NCI-H510A treated with DMSO at 0.1 percent for 48 hours (cell line): ENCODE results near the gene C17orf100.
A peak's percentile ranks its signal among the peaks of the same experiment; 100 is the strongest.
"Not testable (repeated sequence)": the region's sequence is repeated elsewhere in the genome, so short reads cannot be mapped to it uniquely, and the experiment has no call there.

Source experiments
- DNase-seq: peaks from one replicate; lab custom pipeline; 2025; lab: John Stamatoyannopoulos, UW

The C17orf100 gene

DNA sequence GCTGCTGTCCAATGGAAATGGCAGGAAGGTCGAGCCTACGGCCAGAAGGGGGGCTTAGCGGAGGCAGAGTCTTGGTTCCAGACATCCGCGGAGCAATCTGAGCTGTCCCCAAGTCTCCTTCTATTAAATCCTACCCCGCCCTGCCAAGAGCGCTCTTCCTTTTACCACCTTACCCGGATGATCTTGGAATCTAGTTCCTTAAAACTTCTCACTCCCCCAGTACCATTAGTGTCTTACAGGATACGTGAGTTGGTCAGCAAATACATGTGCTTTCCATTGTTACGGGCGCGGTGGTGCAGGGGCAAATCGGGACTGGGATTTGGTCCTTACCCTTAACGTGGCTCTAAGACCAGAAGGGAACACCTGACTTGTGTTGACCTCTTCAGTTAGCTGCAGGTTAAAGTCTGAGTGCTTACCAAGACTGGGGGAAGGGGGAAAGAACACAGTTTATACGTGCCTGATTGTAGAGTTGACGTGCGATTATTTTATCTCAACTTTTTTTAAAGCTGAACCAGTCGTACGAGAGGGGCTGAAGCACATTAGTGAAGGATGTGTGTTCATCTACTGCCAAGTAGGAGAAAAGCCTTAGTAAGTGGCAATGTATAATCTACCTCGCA is 10.2 kb upstream of the C17orf100 start:
- DNase-seq: peak; percentile 57

DNA sequence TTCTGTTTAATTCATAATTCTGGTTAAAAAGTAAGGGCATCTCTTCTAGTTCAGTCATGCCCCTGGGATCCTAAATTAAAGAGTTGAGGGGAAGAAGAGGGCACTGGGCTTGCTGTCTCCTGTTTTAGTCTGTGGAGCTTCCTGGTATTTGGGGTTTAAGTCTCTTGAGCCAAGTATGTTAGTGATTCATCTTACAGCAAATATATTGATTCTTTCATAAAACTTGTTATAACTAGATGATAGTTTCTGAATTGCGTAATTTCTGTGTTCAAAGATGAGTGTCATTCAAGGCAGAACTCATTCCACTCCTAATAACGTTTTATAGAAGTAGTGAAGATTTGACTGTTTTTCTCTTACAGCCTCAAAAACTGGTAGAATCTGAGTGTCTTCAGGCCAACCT is 9.0 kb upstream of the C17orf100 start:
- no peak for DNase-seq

DNA sequence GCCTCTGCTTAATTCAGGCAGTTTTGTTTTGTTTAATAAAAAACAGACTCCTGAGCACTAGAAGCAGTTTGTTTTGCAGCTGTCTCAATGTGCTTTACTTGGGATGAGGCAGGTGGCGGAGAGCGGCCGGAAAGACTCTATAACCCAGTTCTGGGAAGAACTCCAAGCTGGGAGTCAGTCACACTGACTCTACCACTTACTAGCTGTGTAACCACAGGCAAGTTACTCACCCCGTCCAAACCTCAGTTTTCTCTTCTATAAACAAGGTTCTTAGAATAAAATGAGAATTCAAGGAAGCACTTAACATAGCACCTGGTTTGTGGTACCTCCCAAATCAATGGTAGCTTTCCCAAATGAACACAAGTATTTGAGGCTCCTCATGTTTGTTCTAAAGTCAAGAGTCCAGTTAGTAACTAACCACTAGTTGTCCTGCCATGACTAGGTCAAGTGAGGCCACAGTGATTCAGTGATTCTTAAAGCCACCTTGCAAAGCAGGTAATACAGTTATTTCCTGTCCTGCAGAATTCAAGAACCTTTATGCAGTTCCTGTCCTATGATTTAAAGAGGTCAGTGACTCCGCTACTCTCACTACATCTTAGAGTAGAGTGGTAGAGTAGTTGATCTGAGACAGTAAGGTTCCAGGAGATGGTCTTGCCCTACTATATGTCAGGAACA is 8.0 kb upstream of the C17orf100 start:
- no peak for DNase-seq

DNA sequence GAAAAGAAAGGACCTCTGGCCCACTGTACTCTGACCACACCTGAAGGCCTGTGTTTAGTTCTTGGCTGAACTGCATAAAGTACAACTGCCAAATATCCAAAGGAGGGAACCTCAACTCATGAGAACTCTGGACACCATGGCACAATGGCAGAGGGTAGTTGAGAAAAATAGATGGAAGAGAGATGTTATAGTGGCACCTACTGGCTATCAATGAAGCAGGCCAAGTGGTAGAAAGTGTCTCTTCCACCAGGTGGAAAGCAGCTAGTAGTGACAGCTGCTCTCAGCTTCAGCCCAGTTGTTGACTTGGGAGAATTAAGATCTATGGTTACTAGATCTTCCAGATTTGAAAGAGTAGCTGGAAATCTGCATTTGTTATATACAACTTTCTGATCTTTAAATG is 3.4 kb upstream of the C17orf100 start:
- DNase-seq: peak; percentile 32

DNA sequence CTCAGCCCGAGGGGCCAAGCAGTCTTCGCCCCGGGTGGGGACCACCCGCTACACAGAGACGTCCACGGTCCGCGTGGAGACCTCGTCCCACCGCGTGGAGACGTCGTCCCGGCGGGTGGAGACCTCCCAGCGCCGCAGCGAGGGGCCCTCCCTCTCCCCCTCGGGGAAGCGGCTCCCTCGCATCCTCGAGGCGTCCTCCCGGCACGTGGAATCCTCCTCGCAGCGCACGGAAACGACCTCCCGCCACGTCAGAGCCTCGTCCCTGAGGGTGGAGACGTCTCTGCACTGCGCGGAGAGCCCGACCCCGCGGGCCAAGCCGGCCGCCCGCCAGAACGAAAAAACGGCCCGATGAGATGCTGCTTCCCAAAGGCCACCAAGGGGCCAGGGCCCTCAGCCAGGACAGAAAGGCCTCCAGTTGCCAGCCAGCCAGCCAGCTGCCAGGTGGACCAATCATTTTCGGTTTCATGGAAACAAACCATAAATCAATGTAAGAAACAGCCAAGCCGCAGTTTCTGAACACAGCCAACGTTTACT is 424 bp downstream of the C17orf100 start:
- peak; percentile 20 for DNase-seq

DNA sequence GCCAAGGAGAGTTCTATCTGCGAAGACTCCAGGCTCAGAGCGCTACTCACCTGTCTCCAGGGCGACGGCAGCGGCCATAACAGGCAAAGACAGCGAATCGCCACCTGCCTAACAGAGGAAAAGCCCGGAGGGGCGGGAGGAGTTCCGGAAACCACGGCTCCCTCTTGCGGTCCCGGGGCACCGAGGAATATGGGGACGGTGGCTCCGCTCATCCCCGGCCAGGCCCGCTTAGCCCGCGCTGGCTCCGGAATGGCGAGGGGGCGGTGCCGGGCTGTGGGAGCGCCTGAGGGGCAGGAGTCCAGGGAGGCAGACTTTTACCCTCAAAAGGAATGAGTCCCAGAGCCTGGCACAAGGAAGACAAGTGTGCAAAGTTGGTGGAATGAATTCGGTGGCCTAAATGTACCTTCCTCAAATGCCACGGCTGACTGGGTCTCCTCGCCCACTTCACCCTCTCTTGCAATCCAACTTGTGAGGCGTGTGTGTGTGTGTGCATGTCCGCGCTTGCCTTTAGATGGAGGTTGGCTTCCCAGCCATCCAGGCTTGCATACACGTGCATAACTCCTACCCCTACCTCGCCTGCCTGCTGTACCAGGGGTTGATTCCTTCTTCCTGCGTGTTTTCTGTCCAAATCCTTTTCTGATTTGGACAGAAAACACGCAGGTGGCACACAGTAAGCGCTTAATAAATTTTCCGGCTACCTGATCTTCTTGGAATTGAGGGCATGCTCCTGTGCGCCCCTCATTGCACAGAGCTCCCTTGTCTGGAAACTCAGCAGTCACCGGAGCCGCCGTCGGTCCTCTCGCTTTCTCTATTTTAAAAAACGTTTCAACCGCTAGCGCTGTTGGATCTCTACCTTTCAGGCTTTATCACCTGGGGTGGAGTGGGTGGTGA is 3.5 kb downstream of the C17orf100 start:
- DNase-seq: peak; percentile 61

DNA sequence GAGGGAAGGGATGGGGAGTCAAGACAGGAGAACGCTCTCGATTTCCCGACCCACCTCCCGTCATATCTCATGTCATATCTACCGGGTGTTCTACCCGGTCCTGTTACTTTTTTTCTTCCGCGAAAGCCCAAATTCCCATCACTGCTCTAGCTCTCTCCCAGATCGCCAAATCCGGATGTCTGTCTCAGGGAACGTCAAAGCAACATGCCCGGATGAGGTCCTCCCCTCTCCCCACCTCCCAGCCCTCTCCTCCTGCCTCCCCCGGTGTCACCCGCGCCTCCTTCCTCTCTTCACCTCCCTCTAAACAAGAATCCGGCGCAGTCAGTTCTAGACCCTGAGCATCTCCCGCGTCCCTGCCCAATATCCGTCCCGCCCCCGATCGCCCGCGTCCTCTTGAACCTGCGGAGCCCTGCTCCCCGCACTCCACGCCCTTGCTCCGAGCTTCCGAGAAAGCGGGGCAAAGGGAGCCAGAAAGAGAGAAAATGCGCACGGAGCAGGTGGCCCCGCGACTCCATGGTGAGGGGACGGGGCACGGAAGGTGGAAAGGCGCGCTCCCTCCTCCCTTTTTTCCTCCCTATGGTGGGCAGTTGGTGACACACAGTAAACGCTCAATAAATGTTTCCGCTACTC is 4.3 kb downstream of the C17orf100 start:
- not testable (repeated sequence) for DNase-seq

DNA sequence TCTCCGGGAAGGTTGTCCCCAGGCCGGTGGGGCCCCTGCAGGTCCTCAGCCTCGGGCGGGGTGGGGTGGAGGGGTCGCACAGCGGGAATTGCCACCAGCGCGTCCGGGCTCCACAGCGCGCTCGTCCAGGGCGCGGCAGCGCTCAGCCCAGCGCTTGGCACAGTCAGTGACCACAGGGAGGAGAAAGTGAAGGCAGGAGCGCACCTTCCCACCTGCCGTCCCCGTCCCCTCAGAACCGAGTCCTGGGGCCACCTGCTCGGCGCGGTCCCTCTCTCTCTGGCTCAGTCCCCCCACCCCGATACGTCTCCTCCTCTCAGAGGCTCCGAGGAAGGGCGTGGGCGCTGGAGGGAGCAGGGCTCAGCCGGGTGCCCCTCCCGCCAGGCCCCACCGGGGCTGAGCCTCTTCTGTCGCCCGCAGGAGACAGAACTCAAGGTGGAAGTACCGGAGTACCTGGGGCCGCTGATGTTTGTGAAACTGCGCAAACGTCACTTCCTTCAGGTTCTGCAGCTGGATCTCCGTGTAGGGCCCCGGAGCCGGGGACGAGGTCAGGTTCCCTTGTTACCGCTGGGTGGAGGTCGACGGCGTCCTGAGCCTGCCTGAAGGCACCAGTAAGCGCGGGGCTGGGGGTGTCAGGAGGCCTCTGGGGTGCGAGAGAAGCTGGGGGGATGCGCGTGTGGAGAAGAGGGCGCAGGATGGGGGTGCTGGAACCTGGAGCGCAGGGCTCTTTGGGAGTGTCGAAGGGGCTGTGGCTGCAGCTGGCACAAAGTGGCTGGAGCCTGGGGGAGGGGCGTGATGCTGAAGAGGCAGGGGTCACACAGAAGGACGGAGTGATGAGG is 5.5 kb downstream of the C17orf100 start:
- DNase-seq: not testable (repeated sequence)

DNA sequence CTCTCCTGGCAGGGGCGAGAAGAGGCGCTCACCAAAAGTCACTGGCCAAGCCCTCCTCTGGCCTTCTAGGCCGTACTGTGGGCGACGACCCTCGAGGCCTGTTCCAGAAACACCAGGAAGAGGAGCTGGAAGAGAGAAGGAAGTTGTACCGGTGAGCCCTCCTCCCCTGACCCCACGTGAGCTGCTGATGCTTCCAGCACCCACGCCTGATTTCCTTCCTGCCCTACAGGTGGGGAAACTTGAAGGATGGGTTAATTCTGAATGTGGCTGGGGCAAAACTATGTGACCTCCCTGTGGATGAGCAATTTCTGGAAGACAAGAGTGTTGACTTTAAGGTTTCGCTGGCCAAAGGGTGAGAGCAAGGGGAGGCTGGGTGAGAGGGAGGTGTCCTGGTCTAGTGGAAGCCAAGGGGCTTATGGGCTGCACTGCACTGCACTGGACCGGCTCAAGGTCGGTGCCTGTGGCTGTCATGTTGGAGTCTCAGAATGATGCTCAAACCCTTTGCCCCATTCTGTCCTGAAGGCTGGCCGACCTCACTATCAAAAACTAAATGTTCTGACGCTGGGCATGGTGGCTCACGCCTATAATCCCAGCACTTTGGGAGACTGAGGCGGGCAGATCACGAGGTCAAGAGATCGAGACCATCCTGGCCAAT is 6.2 kb downstream of the C17orf100 start:
- no peak for DNase-seq

DNA sequence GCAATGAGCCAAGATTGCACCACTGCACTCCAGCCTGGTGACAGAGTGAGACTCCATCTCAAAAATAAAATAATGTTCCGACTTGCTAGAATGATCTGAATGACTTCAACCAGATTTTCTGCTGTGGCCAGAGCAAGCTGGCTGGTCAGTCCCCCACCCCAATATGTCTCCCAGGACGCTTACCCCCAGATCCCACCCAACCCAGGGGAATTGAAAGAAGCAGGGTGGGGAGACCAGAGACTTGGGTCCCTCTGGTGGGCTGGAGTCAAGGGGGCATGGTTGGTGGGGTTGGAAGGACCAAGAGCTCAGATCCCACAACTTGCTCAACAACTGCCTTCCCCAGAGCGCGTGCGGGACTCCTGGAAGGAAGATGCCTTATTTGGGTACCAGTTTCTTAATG is 6.8 kb downstream of the C17orf100 start:
- DNase-seq: not testable (repeated sequence)

DNA sequence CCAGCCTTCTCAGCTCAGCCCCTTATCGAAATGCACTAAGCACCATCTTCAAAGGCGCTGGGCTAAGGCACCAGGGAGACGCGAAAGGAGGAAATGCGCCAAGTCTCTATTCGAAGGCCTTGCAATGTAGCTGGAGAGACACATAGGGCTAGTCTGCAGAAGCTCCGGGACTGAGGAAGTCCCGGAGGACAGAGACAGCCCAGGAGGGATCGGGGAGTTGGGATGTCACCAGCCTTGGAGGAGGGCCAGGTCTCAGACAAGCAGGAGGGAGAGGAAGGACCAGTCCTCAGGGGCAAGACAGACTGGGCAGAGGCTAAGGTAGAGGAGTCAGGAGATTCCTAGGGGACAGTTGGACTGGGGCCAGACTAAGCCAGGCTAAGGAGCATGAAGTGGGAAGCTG is 8.5 kb downstream of the C17orf100 start:
- no peak for DNase-seq

DNA sequence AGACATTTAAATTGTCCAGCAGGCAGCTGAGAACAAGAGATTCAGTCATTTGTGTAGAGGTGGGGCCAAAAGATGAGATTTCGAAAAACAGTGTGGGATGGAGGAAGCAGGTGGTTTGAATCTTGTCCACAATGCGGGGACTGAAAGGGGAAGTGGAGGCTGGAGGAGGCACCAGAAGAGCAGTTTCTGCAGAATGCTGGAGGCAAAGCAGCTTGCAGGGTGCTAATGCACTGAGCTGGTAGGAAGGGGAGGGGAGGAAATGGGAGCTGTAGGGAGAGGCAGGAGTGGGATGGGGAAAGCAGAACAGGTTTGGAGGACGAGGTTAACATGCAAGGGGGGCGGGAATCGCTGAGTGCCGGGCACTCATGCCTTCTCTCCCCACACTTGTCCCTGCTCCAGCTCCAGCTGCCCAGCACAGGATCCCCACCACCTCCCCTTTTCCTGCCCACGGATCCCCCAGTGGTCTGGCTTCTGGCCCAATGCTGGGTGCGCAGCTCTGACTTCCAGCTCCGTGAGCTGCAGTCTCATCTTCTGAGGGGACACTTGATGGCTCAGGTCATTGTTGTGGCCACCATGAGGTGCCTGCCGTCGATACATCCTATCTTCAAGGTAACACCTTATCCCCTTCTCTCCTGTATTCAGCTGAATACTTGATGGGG is 9.4 kb downstream of the C17orf100 start:
- no peak for DNase-seq

DNA sequence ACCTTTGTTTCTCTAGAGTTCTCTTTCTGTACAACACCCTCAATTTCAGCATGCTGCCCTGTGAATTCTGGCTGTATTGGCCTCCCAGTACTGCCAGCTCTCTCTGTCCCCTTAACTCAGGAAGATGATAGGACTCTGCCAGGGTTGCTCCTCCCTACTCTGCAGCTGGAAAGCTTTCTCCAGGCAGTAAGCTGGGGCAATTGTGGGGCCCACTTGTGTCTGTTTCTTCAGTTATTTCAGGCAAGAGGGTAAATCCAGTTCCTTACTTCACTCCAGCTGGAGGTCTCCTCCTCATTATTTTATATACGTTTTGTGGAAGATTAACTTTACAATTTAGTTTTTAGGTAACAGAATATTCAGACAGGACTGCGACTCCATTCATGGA is 9.9 kb downstream of the C17orf100 start:
- DNase-seq: no peak

DNA sequence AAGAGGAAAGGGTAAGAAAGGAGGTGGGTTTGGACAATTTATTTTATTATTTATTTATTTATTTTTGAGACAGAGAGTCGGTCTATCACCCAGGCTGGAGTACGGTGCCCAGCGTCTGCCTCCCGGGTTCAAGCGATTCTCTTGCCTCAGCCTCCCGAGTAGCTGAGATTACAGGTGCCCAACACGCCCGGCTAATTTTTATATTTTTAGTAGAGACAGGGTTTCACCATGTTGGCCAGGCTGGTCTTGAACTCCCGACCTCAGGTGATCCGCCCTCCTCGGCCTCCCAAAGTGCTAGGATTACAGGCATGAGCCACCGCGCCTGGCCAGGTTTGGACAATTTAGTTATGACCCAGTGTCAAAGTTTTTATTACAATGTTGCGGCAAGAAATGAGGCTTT is 11.6 kb downstream of the C17orf100 start:
- DNase-seq: not testable (repeated sequence)

DNA sequence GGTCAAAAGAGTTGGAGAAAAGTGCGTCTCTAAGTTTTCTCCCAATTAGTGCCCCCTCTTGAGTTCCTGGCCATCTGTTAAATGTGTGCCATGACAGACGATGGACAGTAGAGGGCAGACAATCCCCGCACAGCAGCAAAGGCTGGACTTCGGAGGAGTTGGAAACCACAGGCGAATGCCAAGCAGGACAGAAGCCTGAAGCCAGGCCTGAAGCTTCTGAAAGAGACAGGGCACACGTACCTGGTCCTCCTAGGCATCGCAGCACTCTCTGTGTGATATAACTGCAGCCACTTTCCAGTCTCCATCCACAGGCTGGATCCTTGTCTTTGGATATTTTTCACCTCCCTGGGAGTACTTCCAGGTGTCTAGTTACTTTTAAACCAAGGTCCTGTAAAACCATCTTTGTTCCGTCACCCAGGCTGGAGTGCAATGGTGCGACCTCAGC is 14.5 kb downstream of the C17orf100 start:
- peak; percentile 62 for DNase-seq

DNA sequence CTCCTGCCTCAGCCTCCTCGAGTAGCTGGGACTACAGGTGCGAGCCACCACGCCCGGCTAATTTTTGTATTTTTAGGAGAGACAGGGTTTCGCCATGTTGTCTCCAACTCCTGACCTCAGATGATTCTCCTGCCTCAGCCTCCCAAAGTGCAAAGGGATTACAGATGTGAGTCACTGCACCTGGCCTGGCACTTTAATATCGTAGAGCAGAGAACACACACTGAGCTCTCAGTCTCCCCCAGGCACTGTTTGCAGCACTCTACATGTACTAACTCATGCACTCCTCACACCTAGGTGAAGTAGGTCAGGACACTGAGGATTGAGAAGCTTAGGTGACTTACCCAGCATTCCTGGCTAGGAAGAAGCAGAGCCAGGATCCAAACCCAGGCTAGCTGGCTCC is 15.0 kb downstream of the C17orf100 start:
- no peak for DNase-seq

DNA sequence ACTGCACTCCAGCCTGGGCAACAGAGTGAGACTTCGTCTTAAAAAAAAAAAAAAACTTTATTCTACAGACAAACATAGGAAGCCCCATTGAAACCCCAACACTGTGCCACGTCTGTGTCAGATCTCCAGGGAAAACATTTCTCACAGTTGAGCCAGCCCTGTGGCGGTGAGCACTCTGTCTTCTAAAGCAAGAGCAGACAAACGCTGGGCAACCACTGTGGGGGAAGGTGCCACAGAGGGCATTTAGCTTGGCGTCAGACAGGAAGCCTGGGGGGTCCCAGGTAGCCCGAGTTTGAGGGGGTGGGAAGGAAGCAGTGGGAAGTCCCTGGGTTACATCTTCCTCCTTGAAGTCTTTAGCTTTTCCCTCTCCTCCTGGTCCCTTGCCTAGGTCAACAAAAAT is 16.0 kb downstream of the C17orf100 start:
- no peak for DNase-seq

DNA sequence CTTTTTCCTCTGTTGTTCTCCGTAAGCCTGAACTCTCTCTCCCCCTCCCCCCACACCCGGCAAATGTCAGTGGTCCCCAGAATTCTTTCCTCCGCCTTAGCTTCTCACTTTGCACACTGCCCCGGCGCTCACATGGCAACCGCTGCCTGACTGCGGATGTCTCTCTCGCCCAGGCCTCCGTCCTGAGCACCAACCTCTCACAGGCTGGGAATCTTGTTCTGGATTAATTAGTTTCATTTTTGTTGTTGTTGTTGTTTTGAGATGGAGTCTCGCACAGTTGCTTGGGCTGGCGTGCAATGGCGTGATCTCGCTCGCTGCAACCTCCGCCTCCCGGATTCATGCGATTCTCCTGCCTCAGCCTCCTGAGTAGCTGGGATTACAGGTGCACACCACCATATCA is 16.7 kb downstream of the C17orf100 start:
- DNase-seq: no peak

DNA sequence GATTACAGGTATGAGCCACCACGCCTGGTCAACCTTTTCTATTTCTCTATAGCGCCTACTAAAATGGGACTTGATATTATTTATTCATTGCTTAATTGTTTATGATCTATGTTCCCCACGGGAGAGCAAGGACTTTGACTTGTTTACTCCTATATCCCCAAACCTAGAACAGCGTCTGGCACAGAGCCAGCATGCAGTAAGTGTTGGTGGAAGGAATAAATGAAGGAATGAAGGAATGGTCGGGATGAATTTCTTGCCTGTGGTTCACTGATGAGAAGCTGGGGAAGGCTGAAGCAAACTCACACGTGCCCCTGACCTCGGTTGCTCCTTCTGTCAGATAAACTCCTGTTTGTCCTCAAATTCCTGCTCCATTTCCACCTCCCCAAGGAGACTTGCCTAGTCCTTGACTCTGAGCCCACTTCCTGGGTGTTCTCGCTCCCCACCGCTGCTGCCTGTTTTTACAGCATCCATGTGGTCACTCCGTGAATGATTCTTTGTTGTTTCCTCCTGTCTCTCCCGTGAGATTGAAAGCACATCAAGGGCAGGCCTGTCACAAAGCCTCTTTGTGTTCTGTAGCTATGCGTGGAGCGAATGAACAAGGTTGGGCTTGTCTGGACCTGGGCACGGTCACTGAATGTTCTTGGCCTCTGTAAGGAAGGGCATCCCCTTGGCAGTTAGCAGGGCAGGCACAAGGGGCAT is 17.3 kb downstream of the C17orf100 start:
- DNase-seq: no peak
